ENCODE results near the gene FBRSL1.
"Not testable (repeated sequence)": the region's sequence is repeated elsewhere in the genome, so short reads cannot be mapped to it uniquely, and the experiment has no call there.

FBRSL1 gene

GRCh38 chr12:132462788-132463187 lies 27.2 kb upstream of the FBRSL1 start:
- no peak for TF ChIP-seq CTCF (IDR thresholded peaks at IDR 0.05; ENCODE audit: extremely low read depth, missing control alignments)

GRCh38 chr12:132463284-132463924 lies 26.5 kb upstream of the FBRSL1 start:
- DNase-seq (ENCODE audit: low spot score), result not testable (repeated sequence)

More at GRCh38 chr12:132462788-132463187, 27.2 kb upstream of the FBRSL1 start:
- DNase-seq (ENCODE audit: low spot score), result no peak

GRCh38 chr12:132464304-132464703 lies 25.6 kb upstream of the FBRSL1 start:
- DNase-seq (ENCODE audit: low spot score), result not testable (repeated sequence)

- no peak for DNase-seq (ENCODE audit: low spot score)
- TF ChIP-seq CTCF (IDR thresholded peaks at IDR 0.05; ENCODE audit: extremely low read depth, missing control alignments), result no peak
These were observed 25.1 kb upstream of the FBRSL1 start for GRCh38 chr12:132464820-132465219.

- no peak for DNase-seq (ENCODE audit: low spot score)
- no peak for TF ChIP-seq CTCF (IDR thresholded peaks at IDR 0.05; ENCODE audit: extremely low read depth, missing control alignments)
These were observed 24.4 kb upstream of the FBRSL1 start for GRCh38 chr12:132465269-132466190.

- TF ChIP-seq CTCF (IDR thresholded peaks at IDR 0.05; ENCODE audit: extremely low read depth, missing control alignments), result no peak
- DNase-seq (ENCODE audit: low spot score), result no peak
These were observed 23.4 kb upstream of the FBRSL1 start for GRCh38 chr12:132466241-132467201.

- TF ChIP-seq CTCF (IDR thresholded peaks at IDR 0.05; ENCODE audit: extremely low read depth, missing control alignments), result no peak
- DNase-seq (ENCODE audit: low spot score), result no peak
These were observed 22.4 kb upstream of the FBRSL1 start for GRCh38 chr12:132467511-132467910.

- TF ChIP-seq CTCF (IDR thresholded peaks at IDR 0.05; ENCODE audit: extremely low read depth, missing control alignments), result no peak
- DNase-seq (ENCODE audit: low spot score), result no peak
These were observed 20.5 kb upstream of the FBRSL1 start for GRCh38 chr12:132469423-132469822.
